ENCODE results near the gene RRP36. TPM values are rescaled to one million over a fixed set of nuclear protein-coding genes. Genes with fewer than 3 reads are reported as not detected.

The RRP36 gene
- polyA plus RNA-seq, 3 donors: 26.6 to 52.5 (median 43.3) TPM

DNA sequence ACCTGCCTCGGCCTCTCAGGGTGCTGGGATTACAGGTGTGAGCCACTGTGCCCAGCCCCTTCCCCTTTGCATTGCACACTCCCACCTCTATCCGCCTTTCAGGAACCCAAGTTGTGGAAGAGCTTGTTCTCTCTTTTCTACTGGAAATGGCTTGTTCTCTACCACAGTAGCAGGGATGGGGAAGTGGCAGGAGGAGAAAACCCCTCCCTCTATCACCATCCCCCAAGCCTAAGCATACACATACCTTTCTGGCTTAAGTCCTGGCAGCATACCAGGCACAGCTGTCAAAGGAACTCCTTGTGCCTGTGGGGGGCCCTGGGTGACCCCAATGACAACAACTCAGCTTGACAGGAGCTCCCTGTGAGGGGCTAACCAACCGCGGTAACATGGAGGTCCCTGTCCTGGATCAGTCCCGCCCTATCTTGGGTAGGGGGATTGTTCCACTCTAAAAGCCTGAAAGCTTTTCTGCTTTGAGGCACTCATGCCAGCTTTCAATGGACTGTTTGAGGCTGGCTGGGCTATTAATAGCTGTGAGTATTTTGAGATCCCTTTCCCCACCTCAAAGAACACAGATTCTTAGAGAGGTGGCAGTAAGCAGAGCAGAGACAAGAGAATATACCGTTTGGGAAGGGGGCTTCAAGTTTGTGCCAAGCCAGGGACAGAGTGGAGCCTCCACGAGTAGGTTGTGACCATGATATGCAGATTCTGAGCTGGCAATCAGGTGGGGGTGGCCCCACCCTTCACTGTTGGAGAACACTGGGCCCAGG is 5.1 kb upstream of the RRP36 start:
- Histone ChIP-seq H3K4me3 (replicated peaks in 1 of 3; ENCODE audit: low read depth in 2 of 3, low read length in 3 of 3) (peak overlapping the region in 1 of 3 experiments; percentile 35), H4K20me1 (ENCODE audit: insufficient read depth, low read length) (peaks cover 44% of the 10 kb centered on the region), H3K27me3 (ENCODE audit: control insufficient read depth in 2 of 2, insufficient read depth in 2 of 2, low read length in 2 of 2) (no peaks in the 10 kb centered on the region), H3K36me3 (replicated peaks in 1 of 2; ENCODE audit: control insufficient read depth in 1 of 2, insufficient read depth in 2 of 2, low read length in 2 of 2) (peaks cover 36% of the 10 kb centered on the region in 2 donors), H3K79me2 (ENCODE audit: insufficient read depth, low read length) (peaks cover 59% of the 10 kb centered on the region), H3K4me1 (ENCODE audit: control insufficient read depth in 1 of 2, insufficient read depth in 2 of 2, low read length in 2 of 2) (peaks cover 45 to 50% of the 10 kb centered on the region in 2 donors), H3K4me2 (replicated peaks; ENCODE audit: extremely low read depth, low read length, poor library complexity, severe bottlenecking) (peak overlapping the region; percentile 96), H3K9ac (ENCODE audit: insufficient read depth, low read length, poor library complexity, severe bottlenecking) (no peak overlapping the region), H2AFZ (ENCODE audit: insufficient read depth, low read depth, low read length, poor library complexity, severe bottlenecking) (no peak overlapping the region), H3K27ac (ENCODE audit: low read depth in 1 of 2, low read length in 2 of 2) (peak overlapping the region in 1 of 2 donors; percentile 56), H3K9me3 (replicated peaks in 1 of 2; ENCODE audit: control insufficient read depth in 1 of 2, insufficient read depth in 1 of 2, low read length in 2 of 2) (no peaks in the 10 kb centered on the region)
- intact Hi-C loops (cut with micrococcal nuclease): loop anchor here in 1 of 2 donors (10.0 kb wide), 2 partner anchors 112 to 498 kb away; partner anchors contain the start of genes LRRC73, POLR1C and YIPF3
- no peaks in the 10 kb centered on the region for H3K9me3 Mint-ChIP-seq
- peaks cover 35 to 47% of the 10 kb centered on the region in 2 donors for H3K36me3 Mint-ChIP-seq
- peak overlapping the region in 6 of 7 donors; percentile 51 to 86 (median 80) for H3K27ac Mint-ChIP-seq
- H3K4me1 Mint-ChIP-seq: peaks cover 47% of the 10 kb centered on the region
- peaks cover 0 to 3% (median 0%) of the 10 kb centered on the region in 3 donors for H3K27me3 Mint-ChIP-seq (ENCODE audit: low read depth in 3 of 3)
- DNase-seq: no peak
- 91% methylated on average over 2 of the region's 7 CpGs for WGBS (ENCODE audit: insufficient coverage)
- peak overlapping the region; percentile 21 to 77 for H3K4me3 Mint-ChIP-seq
- TF ChIP-seq CTCF (IDR thresholded peaks at IDR 0.05): no peak

GRCh38 chr6:43016943-43017334 is 4.5 kb upstream of the RRP36 start:
- no peak overlapping the region for H3K4me3 Mint-ChIP-seq
- peaks cover 45 to 51% of the 10 kb centered on the region in 2 donors for H3K4me1 ChIP-seq (ENCODE audit: control insufficient read depth in 1 of 2, insufficient read depth in 2 of 2, low read length in 2 of 2)
- H4K20me1 ChIP-seq (ENCODE audit: insufficient read depth, low read length): peaks cover 47% of the 10 kb centered on the region
- no peaks in the 10 kb centered on the region for H3K9me3 ChIP-seq (replicated peaks in 1 of 2; ENCODE audit: control insufficient read depth in 1 of 2, insufficient read depth in 1 of 2, low read length in 2 of 2)
- no peaks in the 10 kb centered on the region for H3K9me3 Mint-ChIP-seq
- peaks cover 0 to 4% (median 0%) of the 10 kb centered on the region in 3 donors for H3K27me3 Mint-ChIP-seq (ENCODE audit: low read depth in 3 of 3)
- H3K9ac ChIP-seq (ENCODE audit: insufficient read depth, low read length, poor library complexity, severe bottlenecking): no peak overlapping the region
- WGBS (ENCODE audit: insufficient coverage): 98% methylated on average over 12 of the region's 12 CpGs
- no peak overlapping the region for H3K4me2 ChIP-seq (replicated peaks; ENCODE audit: extremely low read depth, low read length, poor library complexity, severe bottlenecking)
- intact Hi-C loops (cut with micrococcal nuclease): loop anchor here in 1 of 2 donors (10.0 kb wide), 2 partner anchors 112 to 498 kb away; partner anchors contain the start of genes LRRC73, POLR1C and YIPF3
- H3K36me3 ChIP-seq (replicated peaks in 1 of 2; ENCODE audit: control insufficient read depth in 1 of 2, insufficient read depth in 2 of 2, low read length in 2 of 2): peaks cover 30 to 31% of the 10 kb centered on the region in 2 donors
- no peak overlapping the region for H2AFZ ChIP-seq (ENCODE audit: insufficient read depth, low read depth, low read length, poor library complexity, severe bottlenecking)
- peaks cover 30 to 41% of the 10 kb centered on the region in 2 donors for H3K36me3 Mint-ChIP-seq
- no peak for DNase-seq
- peaks cover 61% of the 10 kb centered on the region for H3K79me2 ChIP-seq (ENCODE audit: insufficient read depth, low read length)
- H3K27me3 ChIP-seq (ENCODE audit: control insufficient read depth in 2 of 2, insufficient read depth in 2 of 2, low read length in 2 of 2): no peaks in the 10 kb centered on the region
- no peak for TF ChIP-seq CTCF (IDR thresholded peaks at IDR 0.05)
- H3K4me3 ChIP-seq (replicated peaks in 1 of 3; ENCODE audit: low read depth in 2 of 3, low read length in 3 of 3): no peak overlapping the region
- H3K27ac ChIP-seq (ENCODE audit: low read depth in 1 of 2, low read length in 2 of 2): peak overlapping the region in 1 of 2 donors; percentile 56
- peaks cover 49% of the 10 kb centered on the region for H3K4me1 Mint-ChIP-seq
- H3K27ac Mint-ChIP-seq: peak overlapping the region in 1 of 7 donors; percentile 51
